Upper lobe of left lung (tissue), 4 donors: ENCODE results near the gene SDK1.

Experiments
- POLR2AphosphoS5 ChIP-seq, 2 donors: sonication (generic); formaldehyde crosslinking; IDR thresholded peaks; one replicate each; pipeline ENCODE4 v1.5.1; 2017; ENCODE audit warnings: antibody characterized with exemption in 2 of 2
- TF ChIP-seq, protein P1 (sequence below), 6 experiments: fragments of 450-650 bp in 4 of 6; fragments of 200-600 bp in 2 of 6; sonication (generic) in 2 of 6; IDR thresholded peaks; one replicate each; pipeline ENCODE4 v1.5.1; 2016 to 2019; ENCODE audit warnings: antibody characterized with exemption in 6 of 6

DNA sequence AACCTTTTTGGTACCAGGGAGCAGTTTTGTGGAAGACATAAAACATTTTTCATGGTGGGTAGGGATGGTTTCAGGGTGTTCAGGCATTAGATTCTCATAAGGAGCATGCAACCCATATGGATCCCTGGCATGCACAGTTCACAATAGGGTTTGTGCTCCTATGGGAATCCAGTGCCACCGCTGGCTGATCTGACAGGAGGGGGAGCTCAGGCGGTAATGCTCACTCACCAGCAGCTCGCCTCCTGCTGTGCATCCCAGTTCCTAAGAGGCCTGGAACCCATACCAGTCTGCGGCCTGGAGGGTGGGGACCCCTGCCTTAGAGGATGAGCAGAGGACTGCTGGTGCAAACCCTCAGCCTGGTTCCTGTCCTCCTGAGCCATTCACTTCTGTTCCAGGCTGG, 561.7 kb downstream of the SDK1 start:
- TF ChIP-seq, protein P1, sequence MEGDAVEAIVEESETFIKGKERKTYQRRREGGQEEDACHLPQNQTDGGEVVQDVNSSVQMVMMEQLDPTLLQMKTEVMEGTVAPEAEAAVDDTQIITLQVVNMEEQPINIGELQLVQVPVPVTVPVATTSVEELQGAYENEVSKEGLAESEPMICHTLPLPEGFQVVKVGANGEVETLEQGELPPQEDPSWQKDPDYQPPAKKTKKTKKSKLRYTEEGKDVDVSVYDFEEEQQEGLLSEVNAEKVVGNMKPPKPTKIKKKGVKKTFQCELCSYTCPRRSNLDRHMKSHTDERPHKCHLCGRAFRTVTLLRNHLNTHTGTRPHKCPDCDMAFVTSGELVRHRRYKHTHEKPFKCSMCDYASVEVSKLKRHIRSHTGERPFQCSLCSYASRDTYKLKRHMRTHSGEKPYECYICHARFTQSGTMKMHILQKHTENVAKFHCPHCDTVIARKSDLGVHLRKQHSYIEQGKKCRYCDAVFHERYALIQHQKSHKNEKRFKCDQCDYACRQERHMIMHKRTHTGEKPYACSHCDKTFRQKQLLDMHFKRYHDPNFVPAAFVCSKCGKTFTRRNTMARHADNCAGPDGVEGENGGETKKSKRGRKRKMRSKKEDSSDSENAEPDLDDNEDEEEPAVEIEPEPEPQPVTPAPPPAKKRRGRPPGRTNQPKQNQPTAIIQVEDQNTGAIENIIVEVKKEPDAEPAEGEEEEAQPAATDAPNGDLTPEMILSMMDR (IDR thresholded peaks at IDR 0.05), result no peak
- no peak for TF ChIP-seq POLR2AphosphoS5 (IDR thresholded peaks at IDR 0.05)
